Esophagus mucosa (tissue), 1 donor: Measurements from ENCODE around the gene CD300LG. TPM values are rescaled to one million over a fixed set of nuclear protein-coding genes. Genes with fewer than 3 reads are reported as not detected.
A peak's percentile ranks its signal among the peaks of the same experiment; 100 is the strongest.
"Not testable (repeated sequence)": the region's sequence is repeated elsewhere in the genome, so short reads cannot be mapped to it uniquely, and the experiment has no call there.

Experiments
- ATAC-seq: fragments of 200-7000 bp; cut with Tn5 transposase; one replicate; pipeline ENCODE4 v1.9.1; 2020
- total RNA-seq: library from RNA; stranded (reverse); gene quantifications from one replicate; pipeline ENCODE4 v1.2.4, GENCODE V29; 2023
- donor health status: DM: yes; HTN: yes; CAD: no.

Gene CD300LG
- total RNA-seq, 1 donor from 2014 or later, result 0.28 TPM

DNA sequence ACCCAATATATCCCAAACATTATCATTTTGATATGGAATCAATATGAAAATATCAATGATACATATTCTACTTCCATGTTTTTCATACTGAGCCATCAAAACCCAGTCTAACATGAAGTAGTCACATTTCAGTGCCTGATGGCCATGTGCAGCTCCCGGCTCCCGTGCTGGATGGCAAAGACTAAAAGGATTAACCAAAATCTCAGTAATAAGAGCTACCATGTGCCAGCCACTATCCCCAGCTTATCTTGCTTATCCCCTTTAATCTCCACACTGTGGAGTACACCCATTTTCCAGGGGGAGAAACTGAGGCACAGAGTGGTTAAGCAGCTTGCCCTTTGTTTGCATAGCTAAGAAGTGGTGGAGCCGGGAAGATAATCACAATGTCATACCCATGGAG, 9.2 kb downstream of the CD300LG start:
- no peak for ATAC-seq

DNA sequence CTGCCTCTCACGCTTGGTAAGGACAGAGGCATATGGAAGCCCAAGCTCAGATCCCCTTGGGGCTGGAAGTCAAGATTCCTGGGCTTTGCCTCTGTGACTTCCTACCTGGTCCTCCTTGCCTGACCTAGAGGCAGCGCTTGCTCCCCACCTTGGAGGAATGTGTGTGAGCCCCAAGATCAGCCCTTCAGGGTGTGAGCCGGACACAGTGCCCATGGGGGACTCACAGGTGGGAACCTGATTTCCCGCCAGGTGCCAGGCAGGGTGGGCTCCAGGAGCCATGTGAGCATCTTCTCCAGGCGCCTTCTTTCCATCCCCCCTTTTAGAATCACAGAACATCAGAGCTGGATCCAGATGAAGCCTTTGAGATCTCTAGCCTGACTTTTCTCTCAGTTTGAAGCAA, 10.2 kb downstream of the CD300LG start:
- ATAC-seq, result no peak

DNA sequence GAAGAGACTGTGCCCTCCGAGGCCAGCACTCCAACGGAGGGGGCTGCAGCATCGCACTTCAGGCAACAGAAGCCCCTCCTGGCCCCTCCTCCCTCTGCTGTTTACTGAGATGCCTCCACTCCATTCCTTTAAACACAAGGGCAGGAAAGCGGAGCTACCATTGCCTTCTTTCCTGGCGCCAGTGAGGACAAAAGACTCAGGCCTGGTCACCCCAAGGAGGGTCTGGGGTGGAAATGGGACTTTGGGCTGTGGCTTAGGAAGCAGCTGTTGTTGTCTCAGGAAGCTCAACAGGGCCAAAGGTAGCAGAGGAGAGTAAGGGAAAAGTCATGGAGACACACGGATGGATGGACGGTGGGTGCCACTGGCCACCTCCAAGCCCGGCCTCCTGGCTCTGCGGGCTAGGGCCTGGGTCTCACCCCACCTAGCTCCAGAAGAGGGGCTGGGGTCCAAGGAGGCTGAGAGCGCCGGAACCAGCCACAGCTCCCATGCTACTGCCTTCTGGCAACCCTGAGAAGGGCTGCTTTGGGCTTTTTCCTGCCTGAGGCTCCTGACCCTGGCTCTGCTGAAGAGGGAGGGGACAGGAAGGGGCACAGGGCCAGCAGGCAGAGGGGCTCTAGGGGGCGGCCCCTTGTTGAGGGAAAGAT, 11.1 kb downstream of the CD300LG start:
- no peak for ATAC-seq

DNA sequence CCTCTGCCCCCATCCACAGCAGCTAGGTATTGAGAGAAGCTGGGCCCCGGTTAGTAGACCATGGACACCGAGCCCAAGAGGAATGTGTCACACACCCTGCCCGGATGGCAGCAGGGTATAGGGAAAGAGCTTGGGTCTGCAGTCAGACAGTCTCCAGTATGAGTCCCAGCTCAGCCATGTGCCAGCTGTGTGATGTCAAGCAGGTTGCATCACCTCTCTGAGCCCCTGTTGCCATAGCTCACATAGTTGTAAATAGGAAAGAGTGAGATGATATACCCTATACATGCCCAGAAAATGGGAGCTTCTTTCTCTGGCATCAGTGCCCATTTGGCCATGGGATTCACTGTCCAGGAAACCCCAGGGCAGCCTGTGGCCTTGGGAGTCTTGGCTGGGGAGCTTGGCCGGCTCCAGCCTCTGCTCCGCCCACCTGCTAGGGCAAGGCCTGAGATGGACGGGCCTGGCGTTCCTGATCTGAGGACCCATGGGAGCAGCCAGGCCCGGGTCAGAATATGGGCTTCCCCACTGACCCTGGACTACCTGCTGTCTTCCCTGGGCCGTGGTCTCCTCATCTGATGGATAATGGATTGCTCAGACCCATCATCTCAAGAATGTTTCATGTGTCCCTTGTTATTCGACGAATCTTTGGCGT, 13.2 kb downstream of the CD300LG start:
- ATAC-seq, result peak; percentile 35

DNA sequence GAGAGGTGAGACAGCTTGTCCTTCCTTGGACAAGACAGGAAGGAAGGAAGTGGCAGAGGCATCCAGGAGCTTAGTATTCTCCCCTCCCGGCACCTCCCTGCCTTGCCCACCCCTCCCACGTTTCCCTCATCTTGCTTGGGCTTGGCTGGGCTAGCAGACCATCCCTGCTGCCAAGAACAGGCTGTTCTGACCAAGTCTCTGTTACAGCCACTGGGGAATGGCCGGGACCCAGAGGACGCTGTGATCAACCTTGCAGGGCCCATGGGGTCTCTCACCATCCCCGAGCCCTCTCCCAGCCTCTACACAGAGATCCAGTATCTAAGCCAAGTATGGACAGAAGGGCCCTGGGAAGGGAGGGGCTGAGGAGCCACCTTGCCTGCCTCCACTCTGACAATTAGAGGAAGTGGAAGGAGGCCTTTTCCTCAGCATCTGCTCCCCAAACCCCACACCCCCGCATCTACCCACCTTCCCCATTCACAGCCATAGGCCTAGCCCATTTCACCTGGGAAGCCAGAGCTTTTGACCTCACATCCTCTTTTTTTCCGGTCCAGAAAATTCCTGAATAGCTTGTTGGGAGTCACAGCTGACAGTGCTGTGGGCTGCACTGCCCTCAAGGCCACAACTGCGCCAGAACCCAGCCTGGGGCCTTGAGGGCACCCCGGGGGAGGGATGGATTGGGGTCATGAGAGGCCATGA, 14.1 kb downstream of the CD300LG start:
- ATAC-seq, result no peak

DNA sequence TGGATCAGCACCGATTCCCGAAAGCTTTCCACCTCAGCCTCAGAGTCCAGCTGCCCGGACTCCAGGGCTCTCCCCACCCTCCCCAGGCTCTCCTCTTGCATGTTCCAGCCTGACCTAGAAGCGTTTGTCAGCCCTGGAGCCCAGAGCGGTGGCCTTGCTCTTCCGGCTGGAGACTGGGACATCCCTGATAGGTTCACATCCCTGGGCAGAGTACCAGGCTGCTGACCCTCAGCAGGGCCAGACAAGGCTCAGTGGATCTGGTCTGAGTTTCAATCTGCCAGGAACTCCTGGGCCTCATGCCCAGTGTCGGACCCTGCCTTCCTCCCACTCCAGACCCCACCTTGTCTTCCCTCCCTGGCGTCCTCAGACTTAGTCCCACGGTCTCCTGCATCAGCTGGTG, 15.0 kb downstream of the CD300LG start:
- no peak for ATAC-seq

DNA sequence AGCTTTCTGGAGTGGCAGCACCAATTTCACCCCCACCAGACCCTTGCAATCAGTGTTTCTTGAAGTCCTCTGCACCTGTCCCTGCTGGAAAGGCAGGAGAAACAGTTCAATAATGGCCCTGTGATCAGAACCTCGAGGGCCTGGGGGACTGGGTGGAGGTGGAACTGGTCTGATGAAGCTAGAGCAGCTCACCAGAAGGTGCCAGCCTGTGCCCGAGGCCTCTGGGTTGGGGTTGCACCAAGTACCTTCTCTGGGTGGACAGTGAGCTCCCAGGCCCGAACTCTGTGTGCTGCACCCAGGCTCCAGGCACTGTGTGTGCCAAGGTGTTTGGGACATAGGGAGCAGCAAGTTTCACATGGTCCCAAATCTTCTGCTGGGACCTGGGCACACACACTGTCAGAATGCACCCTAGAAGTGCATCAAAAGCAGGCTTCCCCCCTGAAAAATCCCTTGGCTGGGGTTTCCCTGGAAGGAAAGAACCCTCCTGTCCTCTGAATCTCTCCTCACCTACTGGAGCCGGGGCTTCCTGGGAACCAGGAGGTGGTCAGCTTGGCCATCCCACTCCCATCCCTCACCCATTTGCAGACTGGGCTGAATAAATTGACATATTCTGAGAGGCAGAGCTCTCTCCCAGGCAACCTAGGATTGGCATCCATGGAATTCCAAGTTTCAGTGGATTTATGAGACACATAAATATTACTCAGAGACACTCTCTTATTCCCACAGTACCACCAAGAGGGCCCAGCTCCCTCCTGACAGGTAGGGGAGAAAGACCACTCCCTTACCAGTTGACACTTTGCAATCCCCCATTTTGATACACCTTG, 17.4 kb downstream of the CD300LG start:
- no peak for ATAC-seq

DNA sequence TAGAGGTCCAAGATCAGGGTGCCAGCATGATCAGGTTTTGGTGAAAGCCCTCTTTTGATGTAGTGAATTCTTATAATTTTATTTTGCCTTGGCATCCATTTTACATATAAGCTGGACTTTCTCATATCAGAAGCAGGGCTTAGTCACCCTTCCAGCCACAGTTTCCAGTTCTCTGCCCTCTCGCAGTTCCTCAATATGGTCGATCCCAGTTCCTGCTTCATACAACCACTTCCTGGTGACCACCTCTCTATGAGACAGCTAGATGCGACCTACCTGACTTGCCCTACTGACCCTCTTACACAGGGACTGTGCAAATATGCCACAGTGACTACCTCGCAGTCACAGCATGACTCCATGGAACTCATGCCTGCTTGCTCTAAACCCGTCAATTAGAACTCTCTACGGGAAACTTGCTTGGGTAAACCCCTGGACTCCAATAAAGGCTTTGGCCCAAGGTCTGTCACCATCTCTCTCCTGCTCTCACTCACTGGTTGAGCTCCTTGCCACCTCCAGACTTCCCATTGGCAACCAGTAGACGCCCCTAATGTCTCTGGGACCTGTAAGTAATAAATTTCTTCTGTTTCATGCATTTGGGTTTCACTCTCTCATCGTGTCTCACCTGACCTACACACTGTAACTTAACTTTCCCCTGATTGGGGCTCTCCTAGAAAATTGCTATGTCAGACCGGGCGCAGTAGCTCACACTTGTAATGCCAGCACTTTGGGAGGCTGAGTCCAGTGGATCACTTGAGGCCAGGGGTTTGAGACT, 21.4 kb downstream of the CD300LG start:
- no peak for ATAC-seq

DNA sequence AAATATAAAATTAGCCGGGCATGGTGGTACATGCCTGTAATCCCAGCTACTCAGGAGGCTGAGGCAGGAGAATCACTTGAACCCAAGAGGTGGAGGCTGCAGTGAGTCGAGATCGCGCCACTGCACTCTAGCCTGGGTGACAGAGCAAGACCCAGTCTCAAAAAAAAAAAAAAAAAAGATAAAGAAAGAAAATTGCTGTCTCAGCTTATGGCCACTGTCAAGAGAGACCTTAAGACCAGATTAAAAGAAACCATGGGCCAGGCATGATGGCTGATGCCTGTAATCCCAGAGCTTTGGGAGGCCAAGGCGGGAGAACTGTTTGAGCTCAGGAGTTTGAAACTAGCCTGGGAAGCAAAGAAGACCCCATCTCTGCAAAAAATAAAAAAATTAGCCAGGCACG, 22.1 kb downstream of the CD300LG start:
- not testable (repeated sequence) for ATAC-seq

DNA sequence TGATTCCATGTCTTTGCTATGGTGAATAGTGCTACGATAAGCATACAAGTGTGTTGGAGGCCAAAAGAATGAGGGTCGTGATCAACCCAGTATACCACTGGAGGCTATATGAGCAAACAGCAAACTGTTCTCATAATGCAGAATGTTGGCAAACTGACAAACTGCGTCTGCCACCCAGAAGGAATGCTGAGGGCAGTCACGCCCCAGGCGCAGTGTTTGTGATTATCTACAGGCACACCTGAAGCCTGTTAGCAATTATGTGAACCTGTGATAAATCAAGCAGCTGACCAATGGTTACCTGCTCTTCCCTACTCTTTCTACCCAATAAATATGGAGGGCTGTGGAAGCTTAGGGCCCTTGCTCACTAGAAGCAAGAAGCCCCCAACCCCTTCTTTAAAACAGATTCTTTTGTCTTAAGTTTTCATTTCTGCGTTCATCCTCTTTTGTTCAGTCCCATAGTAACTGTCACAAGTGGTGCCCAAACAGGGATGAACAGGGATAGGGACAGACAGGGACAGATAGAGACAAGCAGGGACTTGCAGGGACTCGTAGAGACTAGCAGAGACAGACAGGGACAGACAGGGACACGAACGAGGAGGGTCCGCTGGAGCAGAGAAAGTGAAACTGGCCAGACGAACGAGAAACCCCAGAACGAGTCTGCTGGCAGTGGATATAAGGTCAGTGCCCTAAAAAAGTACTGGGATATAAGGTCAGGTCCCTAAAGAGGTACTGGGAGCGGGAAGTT, 25.1 kb downstream of the CD300LG start:
- ATAC-seq, result no peak

DNA sequence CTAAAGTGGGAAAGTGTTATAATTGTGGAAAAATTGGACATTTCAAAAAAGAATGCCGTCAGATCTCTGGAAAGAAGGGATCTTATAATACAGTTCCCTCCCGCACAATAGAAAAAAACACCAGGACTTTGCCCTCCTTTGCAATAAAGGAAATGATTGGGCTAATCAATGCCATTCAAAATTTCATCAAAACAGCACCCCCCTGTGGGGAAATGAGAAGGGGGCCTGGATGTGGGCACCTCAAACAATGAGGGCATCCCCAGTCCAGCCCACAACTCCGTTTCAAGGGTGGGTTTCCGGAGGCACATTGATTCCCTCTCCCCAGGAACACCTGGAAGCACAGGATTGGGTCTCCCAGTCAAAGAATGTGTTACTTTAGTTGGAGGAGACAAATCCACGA, 26.1 kb downstream of the CD300LG start:
- no peak for ATAC-seq

DNA sequence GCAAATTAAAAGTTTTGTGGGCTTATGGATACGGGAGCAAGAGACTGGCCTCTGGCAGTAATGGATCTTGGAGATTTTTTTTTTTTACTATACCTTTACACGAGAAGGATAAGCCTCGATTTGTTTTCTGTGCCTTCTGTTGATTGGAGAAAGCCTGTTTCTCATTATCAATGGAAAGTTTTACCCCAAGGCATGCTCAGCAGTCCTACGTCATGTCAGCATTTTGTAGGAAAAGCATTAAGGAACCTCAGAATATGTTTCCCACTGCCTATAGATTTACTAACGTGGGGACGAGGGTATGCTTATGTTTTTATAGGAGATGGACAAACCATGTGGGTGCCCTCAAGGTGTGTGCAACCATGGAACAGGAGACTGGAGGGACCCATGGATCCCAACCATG, 26.8 kb downstream of the CD300LG start:
- no peak for ATAC-seq

DNA sequence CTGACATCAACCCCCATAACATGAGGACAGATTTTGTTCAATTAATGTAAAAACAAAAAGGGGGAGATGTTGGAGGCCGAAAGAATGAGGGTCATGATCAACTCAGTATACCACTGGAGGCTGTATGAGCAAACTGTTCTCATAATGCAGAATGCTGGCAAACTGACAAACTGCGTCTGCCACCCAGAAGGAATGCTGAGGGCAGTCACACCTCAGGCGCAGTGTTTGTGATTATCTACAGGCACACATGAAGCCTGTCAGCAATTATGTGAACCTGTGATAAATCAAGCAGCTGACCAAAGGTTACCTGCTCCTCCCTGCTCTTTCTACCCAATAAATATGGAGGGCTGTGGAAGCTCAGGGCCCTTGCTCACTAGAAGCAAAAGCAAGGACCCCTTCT, 27.3 kb downstream of the CD300LG start:
- ATAC-seq, result no peak

DNA sequence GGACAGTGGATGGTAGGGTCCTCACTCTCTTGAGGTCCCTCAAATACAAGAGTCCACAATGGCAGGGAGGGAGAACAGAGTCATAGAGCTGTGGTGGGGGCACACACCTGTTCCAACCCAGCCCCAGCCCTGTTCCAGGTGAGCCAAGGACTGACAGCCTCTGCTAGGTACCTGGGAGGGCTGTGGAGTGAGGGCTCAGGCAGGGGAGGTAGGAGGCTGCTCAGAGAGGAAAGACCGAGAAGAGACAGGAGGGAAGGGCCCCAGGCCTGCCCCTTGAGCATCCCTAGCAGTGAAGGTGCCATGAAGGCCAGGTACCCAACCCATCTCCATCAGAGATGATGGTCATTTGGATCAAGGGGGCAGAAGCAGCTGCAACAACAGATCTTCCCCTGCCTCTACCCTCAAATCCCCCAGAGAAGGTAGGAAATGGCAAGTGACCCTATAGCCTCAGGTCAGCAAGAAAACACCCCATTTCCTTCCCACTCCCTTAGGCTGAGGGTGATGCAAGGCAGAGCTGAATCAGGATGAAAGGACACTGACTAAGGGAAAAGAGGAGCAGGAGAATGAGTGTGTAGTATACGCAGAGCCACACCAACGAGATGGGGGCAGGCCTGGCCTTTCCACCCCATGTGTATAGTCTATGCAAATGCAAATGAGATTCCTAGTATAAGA, 28.6 kb downstream of the CD300LG start:
- ATAC-seq, result no peak

DNA sequence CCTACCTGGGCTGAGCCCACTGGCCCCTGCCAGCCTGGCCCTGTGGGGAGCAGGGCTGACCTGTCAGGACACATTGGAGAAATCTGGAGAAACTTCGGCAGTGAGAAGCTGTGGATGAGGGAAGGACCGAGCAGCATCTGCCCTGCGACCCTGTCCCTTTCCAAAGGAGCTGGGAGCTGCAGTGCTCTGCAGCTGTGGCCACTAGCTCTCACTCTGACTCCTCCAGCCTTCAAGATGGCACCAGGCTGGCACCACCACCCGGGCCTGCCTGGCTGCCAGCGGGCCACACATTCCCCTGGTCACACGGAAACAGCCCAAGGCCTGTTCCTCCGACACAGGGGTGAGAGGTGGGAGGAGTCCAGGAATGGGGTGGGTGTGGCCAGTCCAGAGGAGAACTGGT, 30.1 kb downstream of the CD300LG start:
- no peak for ATAC-seq

DNA sequence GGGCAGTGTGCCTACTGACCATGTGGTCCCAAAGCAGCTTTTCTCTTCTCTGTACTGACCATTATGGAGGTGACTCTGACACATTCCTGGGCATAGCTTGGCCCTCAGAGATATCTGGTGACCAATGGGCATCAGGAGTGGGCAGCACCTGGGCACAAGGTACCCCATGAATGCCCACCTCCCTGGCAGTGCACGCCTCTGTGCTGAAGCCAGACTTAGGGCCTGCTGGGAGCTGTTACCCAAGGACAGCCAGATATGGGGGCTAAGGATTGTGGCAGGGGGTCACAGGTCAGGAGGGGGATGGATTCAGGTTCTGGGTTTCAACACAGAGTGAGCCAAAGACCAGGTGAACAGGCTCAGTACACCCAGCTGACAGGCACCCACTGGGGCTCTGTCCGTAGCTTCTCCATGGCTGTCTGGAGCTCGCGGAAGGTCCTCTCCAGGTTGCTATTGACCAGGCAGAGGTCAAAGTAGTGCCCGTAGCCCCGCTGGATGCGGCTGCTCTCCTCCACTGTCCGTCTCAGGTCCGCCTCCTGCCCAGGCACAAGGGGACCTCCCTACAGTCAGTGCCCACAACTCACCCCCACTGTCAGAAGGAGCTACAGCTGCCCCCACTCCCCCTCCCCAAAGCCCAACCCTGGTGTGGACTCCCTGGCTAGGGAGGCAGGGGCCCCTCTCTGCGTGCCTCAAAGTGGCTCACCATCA, 30.6 kb downstream of the CD300LG start:
- ATAC-seq, result no peak

DNA sequence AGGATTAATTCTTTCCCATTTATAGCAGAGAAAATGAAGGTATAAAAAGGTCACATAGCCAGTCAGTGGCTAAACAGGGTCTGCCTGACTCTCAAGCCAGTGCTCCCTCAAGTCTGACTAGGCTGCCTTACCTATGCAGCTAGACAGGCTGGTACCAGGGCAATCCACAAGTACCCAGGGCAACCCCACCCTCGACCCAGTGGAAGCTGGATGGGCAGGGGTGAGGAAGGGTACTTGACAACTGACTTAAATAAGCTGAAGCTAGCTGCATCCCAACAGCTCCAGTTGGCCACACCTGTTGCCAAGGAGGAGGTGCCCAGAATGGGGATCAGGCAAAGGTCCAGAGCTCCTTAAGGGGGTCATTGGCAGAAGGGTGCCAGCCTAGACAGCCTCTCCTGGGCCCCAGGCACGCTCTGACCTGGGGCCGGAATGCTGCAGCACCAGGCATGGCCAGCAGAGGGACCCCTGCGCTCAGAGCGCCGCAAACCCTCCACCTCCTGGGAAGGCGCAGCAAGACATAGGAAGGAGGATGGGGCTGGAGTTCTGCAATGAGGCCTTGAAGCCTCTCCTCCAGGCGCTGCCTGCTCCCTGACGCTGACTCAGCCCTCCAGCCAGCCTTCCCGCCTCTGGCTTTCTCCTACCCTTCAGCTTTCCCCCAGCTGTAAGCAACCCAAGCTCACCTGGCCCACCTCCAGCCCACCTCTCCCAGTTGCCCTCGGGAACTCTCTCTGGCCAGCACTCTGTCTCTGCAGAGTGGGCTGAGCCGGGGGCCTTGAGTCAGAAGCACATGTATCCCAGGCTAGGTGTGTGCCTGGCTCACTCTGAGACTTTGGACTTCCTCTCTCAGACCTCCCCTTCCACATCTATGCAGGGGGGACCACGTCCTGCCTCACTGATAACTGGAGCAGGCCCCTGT, 31.5 kb downstream of the CD300LG start:
- peak; percentile 86 for ATAC-seq

DNA sequence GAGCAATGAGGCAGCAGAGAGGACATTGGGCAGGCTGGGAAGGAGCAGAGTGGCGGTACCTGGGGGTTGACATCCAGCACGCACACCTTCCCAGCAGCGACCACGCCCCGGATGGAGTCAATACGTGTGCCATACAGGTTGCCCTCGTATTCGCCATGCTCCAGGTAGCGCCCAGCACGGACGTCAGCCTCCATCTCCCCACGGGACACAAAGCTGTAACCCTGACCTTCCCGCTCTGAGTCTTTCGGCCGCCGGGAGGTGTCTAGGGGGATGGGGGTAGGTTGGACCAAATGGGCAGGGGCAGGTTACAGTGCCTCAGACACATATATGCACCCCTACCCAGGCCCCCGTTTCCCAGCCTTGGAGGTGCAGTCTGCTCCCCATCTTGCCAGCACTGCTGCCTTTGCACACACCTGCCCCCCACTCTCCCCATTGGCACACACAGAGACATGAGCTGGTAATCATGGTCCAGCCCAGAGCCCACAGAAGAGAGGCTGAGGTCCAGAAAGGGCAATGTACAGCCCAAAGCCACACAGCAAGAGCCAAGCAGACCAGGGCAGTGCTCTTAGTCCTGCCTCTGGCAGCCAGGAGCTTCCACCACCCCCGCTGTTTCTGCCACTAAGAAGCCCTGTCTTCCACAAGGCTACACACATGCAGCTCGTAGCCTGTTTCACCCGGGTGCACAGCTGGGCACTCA, 32.9 kb downstream of the CD300LG start:
- no peak for ATAC-seq
